Panc1 (cell line): ENCODE measurements around the gene CHERP. TPM values are rescaled to one million over a fixed set of nuclear protein-coding genes. Genes with fewer than 3 reads are reported as not detected.

Source experiments
- ATAC-seq: fragments of 200-7000 bp; cut with Tn5 transposase; 2 replicates; pipeline ENCODE4 v1.9.1; 2020; ENCODE audit warnings: mild to moderate bottlenecking, moderate library complexity
- BruUV-seq: library from RNA; stranded (reverse); fragments of 400-500 nt; replicated peaks from 2 replicates; lab custom pipeline; 2021; lab: Mats Ljungman, UMichigan
- CTCF ChIA-PET: fragments of 300-600 bp; sonication (Branson Sonifier 250); formaldehyde crosslinking; loops from one replicate; lab custom pipeline; 2022; ENCODE audit warnings: antibody characterized with exemption; lab: Charles Lee
- POLR2A ChIA-PET: fragments of 300-600 bp; sonication (Branson Sonifier 250); formaldehyde crosslinking; loops from one replicate; lab custom pipeline; 2022; ENCODE audit warnings: antibody characterized with exemption; lab: Charles Lee
- DNase-seq: peaks from one replicate; pipeline ENCODE4 v3.0.0-alpha.2; 2010; ENCODE audit warnings: low read depth, low spot score
- H3K27ac ChIP-seq: 2 replicates; pipeline ENCODE4 v1.5.1; 2011; ENCODE audit warnings: mild to moderate bottlenecking, low read length, inconsistent platforms
- H3K27me3 ChIP-seq: fragments of 200-500 bp; sonication (Bioruptor generic); 2 replicates; pipeline ENCODE4 v1.6.0; 2014; ENCODE audit warnings: low read length, inconsistent platforms; ENCODE audit not compliant: control insufficient read depth, insufficient read depth
- H3K36me3 ChIP-seq: fragments of 200-500 bp; sonication (Bioruptor generic); 2 replicates; pipeline ENCODE4 v1.5.1; 2014; ENCODE audit warnings: inconsistent platforms, mild to moderate bottlenecking, low read length, moderate library complexity; ENCODE audit not compliant: control insufficient read depth, insufficient read depth
- H3K4me1 ChIP-seq: 2 replicates; pipeline ENCODE4 v1.5.1; 2011; ENCODE audit warnings: inconsistent platforms, mild to moderate bottlenecking, low read length, moderate library complexity; ENCODE audit not compliant: control insufficient read depth, insufficient read depth
- H3K4me3 ChIP-seq, 2 experiments: 2 replicates each; pipeline ENCODE4 v1.5.1; 2011 to 2012; ENCODE audit warnings: low read depth in 2 of 2, low read length in 2 of 2, mild to moderate bottlenecking in 2 of 2, inconsistent platforms in 1 of 2, moderate library complexity in 1 of 2
- H3K9me3 ChIP-seq: fragments of 200-500 bp; sonication (Bioruptor generic); 2 replicates; pipeline ENCODE4 v1.5.1; 2014; ENCODE audit warnings: low read depth, mild to moderate bottlenecking, inconsistent platforms, low read length, moderate library complexity; ENCODE audit not compliant: control insufficient read depth, insufficient read depth
- CTCF ChIP-seq: fragments of 450-650 bp; IDR thresholded peaks from 2 replicates; pipeline ENCODE4 v1.5.1; 2017; ENCODE audit warnings: mild to moderate bottlenecking
- POLR2AphosphoS5 ChIP-seq: IDR thresholded peaks from 2 replicates; pipeline ENCODE4 v1.6.1; 2012; ENCODE audit warnings: mild to moderate bottlenecking, low read depth, low read length, moderate library complexity
- SIN3A ChIP-seq: IDR thresholded peaks from 2 replicates; pipeline ENCODE4 v1.6.1; 2012; ENCODE audit warnings: low read depth, mild to moderate bottlenecking, low read length, moderate library complexity, borderline replicate concordance; ENCODE audit not compliant: insufficient read depth
- TCF7L2 ChIP-seq: IDR thresholded peaks from 2 replicates; pipeline ENCODE4 v1.6.1; 2011; ENCODE audit warnings: mild to moderate bottlenecking, low read depth, low read length, inconsistent platforms
- in situ Hi-C: cut with HindIII; loops from 2 replicates; pipeline ENCODE4 v1.10.0; 2016; ENCODE audit warnings: low sequenced_read_pairs, low pct_unique_long_range_greater_than_20kb
- intact Hi-C: fragments of 100-400 bp; cut with micrococcal nuclease; formaldehyde crosslinking; loops from one replicate; pipeline ENCODE4 v1.10.0; 2022; ENCODE audit not compliant: unreplicated experiment
- total RNA-seq: library from RNA; stranded (reverse); gene quantifications from one replicate; pipeline ENCODE4 v1.2.1, GENCODE V29; 2021; ENCODE audit not compliant: unreplicated experiment
- TF ChIP-seq, protein P1 (sequence below), 2 experiments: IDR thresholded peaks; 2 replicates each; pipeline ENCODE4 v1.6.1; 2011 to 2012; ENCODE audit warnings: low read depth in 2 of 2, control low read depth in 1 of 2, low read length in 1 of 2, mild to moderate bottlenecking in 1 of 2, moderate library complexity in 1 of 2; ENCODE audit not compliant: insufficient read depth in 1 of 2

The CHERP gene
- total RNA-seq, 1 experiment from 2014 or later, result 48.3 TPM

DNA sequence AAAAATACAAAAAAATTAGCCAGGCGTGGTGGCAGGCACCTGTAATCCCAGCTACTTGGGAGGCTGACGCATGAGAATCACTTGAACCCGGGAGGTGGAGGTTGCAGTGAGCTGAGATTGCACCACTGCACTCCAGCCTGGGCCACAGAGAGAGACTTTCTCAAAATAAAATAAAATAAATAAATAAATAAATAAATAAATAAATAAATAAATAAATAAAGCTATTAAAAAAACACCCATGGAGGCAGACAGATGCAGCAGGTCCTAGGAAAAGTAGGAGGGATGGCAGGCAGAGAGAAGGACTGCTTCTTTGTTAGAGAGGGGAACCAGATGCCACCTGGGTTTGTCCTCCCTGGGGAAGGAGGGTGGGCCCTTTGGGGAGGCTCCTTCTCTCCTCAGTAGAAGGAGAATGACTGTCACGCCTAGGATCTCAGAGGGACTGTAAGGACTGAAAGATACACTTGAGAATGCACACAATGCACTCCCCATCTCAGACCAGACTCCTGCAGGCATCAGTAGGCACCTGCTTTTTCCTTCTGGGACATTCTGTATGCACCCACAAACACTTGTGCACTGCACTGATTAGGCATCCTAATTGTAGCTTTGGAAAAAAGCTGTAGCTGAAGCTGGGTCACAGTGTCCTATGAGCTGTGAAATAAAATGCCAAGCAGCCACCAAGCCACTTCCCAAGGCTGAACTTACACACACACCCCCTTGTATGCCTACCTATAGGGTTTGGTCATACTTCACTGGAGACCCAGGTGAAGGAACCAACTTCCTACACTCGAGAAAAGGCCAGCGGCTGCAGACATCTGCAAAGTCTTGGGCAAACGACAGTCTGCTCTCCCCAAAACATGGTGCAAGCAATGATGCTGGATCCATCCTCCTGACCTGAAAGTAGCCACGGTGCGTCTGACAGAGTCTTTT lies 48.9 kb upstream of the CHERP start:
- H3K4me1 ChIP-seq, result peaks cover 32% of the 10 kb centered on the region
- intact Hi-C loops, result no loop called here
- POLR2A ChIA-PET, result no interaction called here

GRCh38 chr19:16589917-16590316 lies 47.7 kb upstream of the CHERP start:
- ATAC-seq (no peak), DNase-seq (no peak)
- no peaks in the 10 kb centered on the region for H3K9me3 ChIP-seq
- BruUV-seq, result no TSS peak
- CTCF ChIA-PET, result no interaction called here
- peaks cover 44% of the 10 kb centered on the region for H3K4me1 ChIP-seq
- in situ Hi-C loops (no loop called here), intact Hi-C loops (no loop called here)
- H3K27ac ChIP-seq, result no peak overlapping the region
- TF ChIP-seq CTCF, result no peak
- no peaks in the 10 kb centered on the region for H3K27me3 ChIP-seq
- H3K4me3 ChIP-seq, result no peak overlapping the region
- POLR2A ChIA-PET, result interaction anchor here (0.5 kb wide), 1 partner anchor 123 kb away, joined by 5 read pairs; no protein-coding TSS in a partner anchor
- no peaks in the 10 kb centered on the region for H3K36me3 ChIP-seq

More for the DNA sequence above, 48.9 kb upstream of the CHERP start:
- BruUV-seq, result no TSS peak
- DNase-seq, result no peak
- Histone ChIP-seq H3K4me3 (no peak overlapping the region), H3K36me3 (no peaks in the 10 kb centered on the region), H3K27ac (no peak overlapping the region), H3K9me3 (no peaks in the 10 kb centered on the region), H3K27me3 (no peaks in the 10 kb centered on the region)
- TF ChIP-seq TCF7L2 (no peak), POLR2AphosphoS5 (no peak), CTCF (no peak), SIN3A (no peak)
- TF ChIP-seq, protein P1, sequence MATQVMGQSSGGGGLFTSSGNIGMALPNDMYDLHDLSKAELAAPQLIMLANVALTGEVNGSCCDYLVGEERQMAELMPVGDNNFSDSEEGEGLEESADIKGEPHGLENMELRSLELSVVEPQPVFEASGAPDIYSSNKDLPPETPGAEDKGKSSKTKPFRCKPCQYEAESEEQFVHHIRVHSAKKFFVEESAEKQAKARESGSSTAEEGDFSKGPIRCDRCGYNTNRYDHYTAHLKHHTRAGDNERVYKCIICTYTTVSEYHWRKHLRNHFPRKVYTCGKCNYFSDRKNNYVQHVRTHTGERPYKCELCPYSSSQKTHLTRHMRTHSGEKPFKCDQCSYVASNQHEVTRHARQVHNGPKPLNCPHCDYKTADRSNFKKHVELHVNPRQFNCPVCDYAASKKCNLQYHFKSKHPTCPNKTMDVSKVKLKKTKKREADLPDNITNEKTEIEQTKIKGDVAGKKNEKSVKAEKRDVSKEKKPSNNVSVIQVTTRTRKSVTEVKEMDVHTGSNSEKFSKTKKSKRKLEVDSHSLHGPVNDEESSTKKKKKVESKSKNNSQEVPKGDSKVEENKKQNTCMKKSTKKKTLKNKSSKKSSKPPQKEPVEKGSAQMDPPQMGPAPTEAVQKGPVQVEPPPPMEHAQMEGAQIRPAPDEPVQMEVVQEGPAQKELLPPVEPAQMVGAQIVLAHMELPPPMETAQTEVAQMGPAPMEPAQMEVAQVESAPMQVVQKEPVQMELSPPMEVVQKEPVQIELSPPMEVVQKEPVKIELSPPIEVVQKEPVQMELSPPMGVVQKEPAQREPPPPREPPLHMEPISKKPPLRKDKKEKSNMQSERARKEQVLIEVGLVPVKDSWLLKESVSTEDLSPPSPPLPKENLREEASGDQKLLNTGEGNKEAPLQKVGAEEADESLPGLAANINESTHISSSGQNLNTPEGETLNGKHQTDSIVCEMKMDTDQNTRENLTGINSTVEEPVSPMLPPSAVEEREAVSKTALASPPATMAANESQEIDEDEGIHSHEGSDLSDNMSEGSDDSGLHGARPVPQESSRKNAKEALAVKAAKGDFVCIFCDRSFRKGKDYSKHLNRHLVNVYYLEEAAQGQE (IDR thresholded peaks at IDR 0.05; ENCODE audit: insufficient read depth in 1 of 2, low read depth in 2 of 2, low read length in 1 of 2), result no peak
- ATAC-seq, result no peak; the same call in 1 of the 2 replicates
- CTCF ChIA-PET, result interaction anchor here (0.8 kb wide), 1 partner anchor 21 kb away, joined by 3 read pairs; no protein-coding TSS in a partner anchor
- in situ Hi-C loops, result no loop called here
